ENCODE measurements around the gene TMEM42.

GRCh38 chr3:44870375-44871061 lies 8.8 kb downstream of the TMEM42 start:
- no peak for TF ChIP-seq CTCF (IDR thresholded peaks at IDR 0.05)
- no peak for TF ChIP-seq POLR2A (IDR thresholded peaks at IDR 0.05)

Measured in esophagus squamous epithelium (tissue), 4 donors.